Measurements from ENCODE around the gene NOL7.

Gene NOL7

DNA sequence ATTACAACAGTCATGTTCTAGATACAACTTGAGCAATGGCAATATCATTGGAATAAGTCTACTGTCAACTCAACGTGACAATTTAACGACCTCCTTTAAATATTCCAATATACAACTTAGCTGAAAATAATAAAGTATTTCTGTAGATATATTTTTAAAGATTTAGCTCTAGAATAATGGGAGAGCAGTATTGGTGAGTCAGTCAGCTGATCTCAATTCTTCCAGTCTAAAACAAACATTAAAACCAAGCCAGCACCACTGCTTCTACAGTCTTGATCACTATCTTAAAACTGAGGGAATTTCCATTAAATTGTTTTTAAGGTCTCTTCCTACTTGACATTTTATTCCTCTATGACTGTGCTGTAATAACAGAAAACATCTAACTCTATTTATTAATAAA, 38.2 kb downstream of the NOL7 start:
- DNase-seq (ENCODE audit: low read depth, low spot score) = no peak

GRCh38 chr6:13654496-13654895, 39.4 kb downstream of the NOL7 start:
- no peak for DNase-seq (ENCODE audit: low read depth, low spot score)

DNA sequence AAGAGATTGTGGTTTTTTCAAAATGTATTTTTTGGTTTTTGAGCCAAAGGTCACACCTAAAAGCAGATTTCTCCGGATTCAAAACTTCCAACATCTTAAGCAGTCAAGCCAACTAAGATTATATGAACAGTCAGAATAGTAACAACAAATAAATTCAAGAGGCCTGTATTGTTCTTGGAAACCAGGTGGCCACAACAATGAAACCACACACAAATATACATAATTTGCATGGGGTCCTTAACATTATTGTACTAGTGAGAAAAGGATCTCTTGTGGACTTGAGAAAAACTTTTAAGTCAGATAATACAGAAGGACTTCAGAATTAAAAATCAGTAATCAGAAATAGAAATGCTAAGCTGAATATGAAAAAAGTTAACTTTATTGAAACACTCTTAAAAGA, 40.6 kb downstream of the NOL7 start:
- DNase-seq (ENCODE audit: low read depth, low spot score) = no peak

DNA sequence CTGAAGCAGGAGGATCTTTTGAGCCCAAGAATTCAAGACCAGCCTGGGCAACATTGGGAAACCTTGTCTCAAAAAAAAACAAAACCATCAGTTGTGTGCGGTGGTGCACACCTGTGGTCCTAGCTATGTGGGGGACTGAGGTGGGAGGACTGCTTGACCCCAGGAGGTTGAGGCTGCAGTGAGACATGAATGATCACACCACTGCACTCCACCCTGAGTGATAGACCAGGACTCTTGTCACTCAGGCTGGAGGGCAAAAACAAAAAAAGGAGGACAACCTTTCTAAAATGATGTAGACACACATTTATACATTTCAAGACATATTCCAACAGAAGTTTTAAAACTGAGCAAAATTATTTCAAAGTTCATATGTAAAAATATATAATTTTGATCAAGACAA, 45.1 kb downstream of the NOL7 start:
- DNase-seq (ENCODE audit: low read depth, low spot score) = no peak

DNA sequence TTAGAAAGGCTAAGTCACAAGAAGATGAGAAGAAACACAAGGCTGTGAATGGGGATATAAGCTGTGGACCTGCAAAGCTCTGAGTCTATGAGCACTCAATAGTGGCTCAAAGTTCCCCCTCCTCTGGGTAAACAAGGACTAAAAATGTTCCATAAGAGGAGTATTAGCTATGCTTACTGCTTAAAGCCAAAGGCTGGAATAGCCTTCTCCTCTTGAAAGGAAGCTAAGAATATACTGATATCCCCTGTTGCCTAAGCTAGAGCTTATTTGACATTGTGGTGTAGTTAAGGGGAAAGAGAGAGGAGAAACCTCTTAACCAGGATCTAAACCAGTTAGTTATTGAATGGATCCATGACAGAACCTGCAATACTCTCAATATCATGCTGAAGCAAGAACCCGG, 45.8 kb downstream of the NOL7 start:
- no peak for DNase-seq (ENCODE audit: low read depth, low spot score)

GRCh38 chr6:13661647-13662046, 46.5 kb downstream of the NOL7 start:
- DNase-seq (ENCODE audit: low read depth, low spot score) = no peak

- no peak for DNase-seq (ENCODE audit: low read depth, low spot score)
Measured at GRCh38 chr6:13662651-13663334, 47.7 kb downstream of the NOL7 start.

DNA sequence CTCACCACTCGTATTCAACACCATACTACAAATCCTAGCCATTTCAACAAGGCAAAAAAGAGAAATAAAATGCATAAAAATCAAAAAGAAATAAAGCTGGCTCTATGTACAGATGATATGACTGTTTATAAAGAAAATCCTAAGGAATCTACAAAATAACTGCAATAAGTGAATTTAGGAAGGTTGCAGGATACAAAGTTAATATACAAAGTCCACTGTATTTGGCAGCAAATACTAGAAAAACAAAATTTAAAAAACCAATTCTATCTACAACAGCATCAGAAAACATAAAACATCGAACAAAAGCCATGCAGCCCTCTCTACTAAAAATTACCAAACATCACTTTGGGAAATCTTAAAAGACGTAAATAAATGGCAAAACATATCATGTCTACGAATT, 48.9 kb downstream of the NOL7 start:
- DNase-seq (ENCODE audit: low read depth, low spot score) = no peak

DNA sequence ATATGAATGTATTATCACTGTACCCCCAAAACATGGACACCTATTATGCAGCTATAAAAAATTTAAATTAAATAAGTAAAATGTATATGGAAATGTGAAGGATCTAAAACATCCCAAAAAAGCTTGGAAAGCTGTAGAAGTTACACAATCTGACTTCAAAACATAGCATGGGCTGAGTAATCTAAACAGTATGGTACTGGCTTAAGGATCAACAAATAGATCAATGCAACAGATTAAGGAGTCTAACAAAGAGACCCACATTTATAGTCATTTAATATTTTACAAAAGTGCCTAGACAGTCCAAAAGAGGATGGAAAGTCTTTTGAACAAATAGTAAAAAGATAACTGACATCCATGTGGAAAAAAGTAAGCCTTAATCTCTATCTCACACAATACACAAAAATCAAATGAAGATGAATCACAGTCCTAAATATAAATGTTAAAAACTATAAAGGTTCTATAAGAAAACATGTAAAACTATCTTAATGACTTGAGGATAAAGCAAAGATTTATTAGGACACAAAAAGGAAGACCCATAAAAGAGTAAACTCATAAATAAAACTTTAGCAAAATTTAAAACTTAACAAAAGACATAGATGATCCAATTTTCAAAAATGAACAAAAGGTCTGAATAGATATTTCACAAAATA, 49.7 kb downstream of the NOL7 start:
- no peak for DNase-seq (ENCODE audit: low read depth, low spot score)

DNA sequence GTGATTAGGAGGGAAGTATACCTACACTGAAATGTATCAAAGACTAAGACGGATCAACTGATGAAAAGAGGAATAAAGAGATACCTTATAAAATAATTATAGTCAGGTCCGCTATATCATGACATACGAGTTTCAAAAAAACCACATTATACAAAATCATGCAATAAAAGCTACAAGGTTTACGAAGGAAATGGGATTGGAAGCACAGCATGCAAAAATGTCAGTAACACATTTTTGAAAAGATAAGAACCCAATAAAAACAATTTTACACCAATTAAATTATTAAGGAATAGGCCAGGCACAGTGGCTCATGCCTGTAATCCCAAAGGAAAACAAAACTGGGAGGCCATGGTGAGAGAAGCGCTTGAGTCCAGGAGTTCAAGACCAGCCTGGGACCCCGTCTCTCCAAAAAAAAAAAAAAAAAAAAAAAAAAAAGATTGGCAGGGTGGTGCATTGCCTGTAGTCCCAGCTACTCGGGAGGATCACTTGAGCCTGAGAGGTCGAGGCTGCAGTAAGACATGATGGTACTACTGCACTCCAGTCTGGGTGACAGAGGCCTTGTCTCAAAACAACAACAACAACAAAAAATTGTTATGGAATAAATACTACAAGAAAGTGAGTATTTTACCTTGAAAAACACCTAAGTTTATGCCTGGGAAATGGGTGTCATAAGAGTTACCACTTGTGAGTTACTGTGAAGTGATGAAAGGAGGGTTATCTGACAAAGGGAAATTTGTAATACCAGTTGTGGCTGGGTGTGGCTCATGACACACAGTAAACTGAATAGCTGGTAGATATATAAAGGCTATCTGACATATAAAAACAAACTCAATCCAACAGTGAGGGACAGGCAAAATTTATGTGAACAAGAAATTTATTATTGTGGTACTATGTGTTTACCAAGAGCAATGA, 51.3 kb downstream of the NOL7 start:
- DNase-seq (ENCODE audit: low read depth, low spot score) = no peak

DNA sequence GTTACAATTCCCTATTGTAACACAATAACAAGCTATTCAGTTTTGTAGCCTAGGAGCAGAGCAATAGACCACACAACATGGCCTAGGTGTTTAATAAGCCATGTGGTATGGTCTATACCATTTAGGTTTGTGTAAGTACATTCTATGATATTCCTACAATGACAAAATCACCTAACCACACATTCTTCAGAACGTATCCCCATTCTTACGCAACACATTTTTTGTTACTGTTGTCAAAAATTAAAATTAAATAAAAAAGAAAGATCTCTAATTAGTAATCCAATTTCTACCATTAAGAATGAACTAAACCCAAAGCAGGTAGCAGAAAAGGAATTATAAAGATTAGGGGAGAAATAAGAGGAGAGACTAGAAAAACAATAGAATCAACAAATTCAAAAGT, 52.5 kb downstream of the NOL7 start:
- no peak for DNase-seq (ENCODE audit: low read depth, low spot score)

DNA sequence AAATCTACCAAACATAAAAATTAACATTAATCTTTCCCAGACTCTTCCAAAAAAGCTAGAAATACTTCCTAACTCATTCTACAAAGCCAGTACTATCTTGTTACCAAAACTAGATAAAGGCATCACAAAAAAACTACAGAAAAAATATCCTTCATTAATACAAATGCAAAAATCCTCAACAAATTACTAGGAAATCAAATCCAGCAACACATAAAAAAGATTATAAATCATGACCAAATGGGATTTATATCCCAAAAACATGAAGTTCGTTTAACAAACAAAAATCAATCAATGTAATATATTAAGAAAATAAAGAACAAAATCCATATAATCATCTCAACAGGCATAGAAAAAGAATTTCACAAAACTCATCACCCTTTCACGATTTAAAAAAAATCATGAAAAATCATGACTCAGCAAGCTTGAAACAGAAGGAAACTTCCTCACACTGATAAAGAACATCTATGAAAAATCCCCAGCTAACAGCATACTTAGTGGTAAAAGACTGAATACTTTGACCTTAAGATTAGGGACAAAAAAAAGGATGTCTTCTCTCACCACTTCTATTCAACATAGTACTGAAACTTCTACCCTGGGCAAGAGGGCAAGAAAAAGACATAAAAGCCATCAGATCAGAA, 53.3 kb downstream of the NOL7 start:
- no peak for DNase-seq (ENCODE audit: low read depth, low spot score)

DNA sequence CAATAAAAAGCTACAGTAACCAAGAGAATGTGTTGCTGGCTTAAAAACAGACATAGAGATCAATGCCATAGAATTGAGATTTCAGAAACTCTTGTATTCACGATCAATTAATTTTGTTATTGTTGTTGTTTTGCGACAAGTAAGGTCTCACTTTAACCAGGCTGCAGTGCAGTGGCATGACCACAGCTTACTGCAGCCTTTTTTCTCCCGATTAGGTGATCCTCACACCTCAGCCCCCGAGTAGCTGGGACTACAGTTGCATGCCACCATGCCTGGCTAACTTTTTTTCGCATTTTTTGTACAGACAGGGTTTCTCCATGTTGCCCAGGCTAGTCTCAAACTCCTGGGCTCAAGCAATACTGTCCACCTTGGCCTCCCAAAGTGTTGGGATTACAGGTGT, 54.3 kb downstream of the NOL7 start:
- DNase-seq (ENCODE audit: low read depth, low spot score) = no peak

All from iPS DF 19.7 (cell line).